Coronary artery (tissue), 2 donors: ENCODE results near the gene HS6ST3.

Source experiments
- DNase-seq: peaks from one replicate; pipeline ENCODE4 v3.0.0-alpha.2; 2017; ENCODE audit warnings: low spot score
- H3K27ac ChIP-seq, 2 donors: fragments of 200-600 bp; sonication (generic); one replicate each; pipeline ENCODE4 v1.5.1; 2016 to 2019
- H3K4me3 ChIP-seq: fragments of 200-600 bp; sonication (generic); 2 replicates; pipeline ENCODE4 v1.5.1; 2016; ENCODE audit warnings: mild to moderate bottlenecking, moderate library complexity
- CTCF ChIP-seq: fragments of 200-600 bp; sonication (generic); IDR thresholded peaks from one replicate; pipeline ENCODE4 v1.5.1; 2019; ENCODE audit warnings: antibody characterized with exemption

HS6ST3 gene

GRCh38 chr13:96299235-96299634, 209.3 kb downstream of the HS6ST3 start:
- no peak for TF ChIP-seq CTCF
- H3K27ac ChIP-seq, result no peak overlapping the region
- no peak overlapping the region for H3K4me3 ChIP-seq
- no peak for DNase-seq

GRCh38 chr13:96308568-96308967, 218.7 kb downstream of the HS6ST3 start:
- no peak overlapping the region for H3K4me3 ChIP-seq
- TF ChIP-seq CTCF, result no peak
- H3K27ac ChIP-seq, result no peak overlapping the region
- no peak for DNase-seq

- Histone ChIP-seq H3K4me3 (no peak overlapping the region), H3K27ac (no peak overlapping the region)
- no peak for DNase-seq
- TF ChIP-seq CTCF, result no peak
These were observed 225.1 kb downstream of the HS6ST3 start for GRCh38 chr13:96314974-96315373.

DNA sequence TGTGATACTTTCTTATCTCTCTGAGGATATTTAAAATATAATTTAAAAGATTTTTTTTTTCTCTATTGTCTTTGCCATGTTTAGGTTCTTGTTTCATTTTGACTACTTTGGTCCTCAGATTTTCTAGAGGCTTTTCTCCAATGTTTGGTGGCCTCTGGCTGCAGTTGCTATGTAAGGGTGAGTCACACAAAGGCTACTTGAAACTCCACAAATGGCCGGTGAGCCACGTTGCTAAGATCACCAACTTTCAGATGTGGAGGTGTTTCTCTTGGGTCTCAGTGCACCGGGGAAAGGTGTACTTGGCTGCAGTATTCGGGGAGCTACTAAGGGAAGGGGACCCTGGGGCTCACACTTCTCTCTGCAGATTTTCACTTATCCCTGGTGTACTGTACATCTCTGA, 248.1 kb downstream of the HS6ST3 start:
- Histone ChIP-seq H3K27ac (no peak overlapping the region), H3K4me3 (no peak overlapping the region)
- DNase-seq, result no peak
- TF ChIP-seq CTCF, result no peak

DNA sequence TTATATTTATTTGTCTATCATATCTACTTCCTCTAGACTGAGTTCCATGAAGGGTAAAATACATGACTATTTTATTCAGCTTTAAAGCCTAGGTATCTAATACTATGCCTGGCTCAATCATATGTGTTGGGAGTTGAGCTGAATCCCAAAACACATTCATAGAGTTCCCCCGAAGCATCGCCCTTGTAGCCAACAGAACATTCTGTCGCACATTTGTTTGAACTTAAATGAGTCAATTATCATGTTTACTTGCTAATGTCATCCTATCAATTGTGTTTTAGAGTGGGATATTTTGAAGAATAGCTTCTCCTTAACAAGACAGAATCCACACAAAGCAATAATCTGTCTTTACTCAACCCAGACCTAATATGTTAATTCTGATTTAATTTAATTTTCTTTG, 252.4 kb downstream of the HS6ST3 start:
- Histone ChIP-seq H3K27ac (no peak overlapping the region), H3K4me3 (no peak overlapping the region)
- TF ChIP-seq CTCF, result no peak
- DNase-seq, result no peak

DNA sequence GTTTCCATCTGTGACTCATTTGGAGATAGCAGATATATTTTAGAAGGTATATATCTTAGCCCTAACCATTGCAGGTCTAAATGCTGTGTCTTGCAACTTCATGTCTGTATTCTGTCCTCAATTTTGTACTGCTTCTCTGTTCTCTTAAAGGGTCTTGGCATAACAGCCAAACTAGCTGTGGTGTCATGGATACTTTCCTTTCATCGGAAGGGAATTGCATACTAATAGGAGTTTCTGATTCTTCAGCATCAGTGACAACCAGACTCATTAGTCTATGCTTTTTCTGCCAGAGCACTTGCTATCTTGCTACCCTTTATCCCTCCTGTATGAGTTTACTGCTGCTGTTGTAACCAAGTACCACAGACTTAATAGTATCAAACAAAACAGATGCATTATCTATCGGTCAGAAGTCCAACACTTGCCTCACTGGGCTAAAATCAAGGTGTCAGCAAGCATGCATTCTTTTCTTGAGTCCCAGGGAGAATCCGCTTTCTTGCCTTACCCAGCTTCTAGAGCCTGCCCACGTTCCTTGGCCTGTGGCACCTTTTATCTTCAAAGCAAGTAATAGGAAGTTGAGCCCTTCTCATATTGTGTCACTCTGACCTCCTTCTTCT, 253.1 kb downstream of the HS6ST3 start:
- Histone ChIP-seq H3K4me3 (no peak overlapping the region), H3K27ac (no peak overlapping the region)
- TF ChIP-seq CTCF, result no peak
- no peak for DNase-seq

DNA sequence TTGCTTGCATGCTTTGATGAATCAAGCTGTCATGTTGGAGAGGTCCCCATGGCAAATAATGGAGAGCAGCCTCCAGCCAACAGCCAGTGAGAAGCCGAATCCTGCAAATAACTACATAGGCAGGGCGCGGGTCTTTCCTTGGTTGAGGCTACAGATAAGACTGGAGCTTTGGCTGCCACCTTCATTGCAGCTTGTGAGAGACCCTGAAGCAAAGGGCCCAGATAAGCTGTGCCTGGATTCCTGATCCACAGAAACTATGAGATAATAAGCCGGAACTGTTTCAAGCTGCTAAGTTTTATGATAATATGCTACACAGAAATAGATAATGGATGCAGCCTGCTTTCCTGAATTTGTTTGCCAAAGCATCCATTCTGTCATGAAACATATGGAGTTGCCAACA, 257.0 kb downstream of the HS6ST3 start:
- no peak for DNase-seq
- Histone ChIP-seq H3K4me3 (no peak overlapping the region), H3K27ac (no peak overlapping the region)
- TF ChIP-seq CTCF, result no peak
